GM19324 (cell line): ENCODE measurements around the gene SCN4A.

ENCODE experiments used
- ATAC-seq: cut with Tn5 transposase; IDR thresholded peaks from one replicate; pipeline ENCODE4 v1.9.1; 2021; ENCODE audit warnings: mild to moderate bottlenecking, moderate library complexity; ENCODE audit not compliant: unreplicated experiment, low FRiP score

SCN4A gene

DNA sequence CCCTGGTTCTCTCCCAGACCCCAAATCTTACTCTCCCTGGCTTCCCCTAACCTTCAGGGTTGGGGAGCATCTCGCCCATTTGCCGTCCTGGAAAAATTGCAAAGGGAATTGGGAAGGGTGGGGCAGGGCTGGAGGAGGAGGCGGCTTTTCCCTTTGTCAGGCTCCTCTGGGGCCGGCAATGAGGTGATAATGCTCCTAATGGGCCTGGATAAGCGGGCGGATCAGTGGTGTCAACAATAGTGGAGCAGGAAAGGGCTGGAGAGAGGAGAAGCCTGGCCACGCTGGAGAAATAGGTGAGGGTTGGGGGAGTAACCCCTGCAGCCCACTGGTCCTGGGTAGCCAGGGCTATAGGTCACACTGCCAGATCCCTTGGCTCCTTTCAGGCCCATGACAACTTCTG lies 12.3 kb downstream of the SCN4A start:
- no peak for ATAC-seq

DNA sequence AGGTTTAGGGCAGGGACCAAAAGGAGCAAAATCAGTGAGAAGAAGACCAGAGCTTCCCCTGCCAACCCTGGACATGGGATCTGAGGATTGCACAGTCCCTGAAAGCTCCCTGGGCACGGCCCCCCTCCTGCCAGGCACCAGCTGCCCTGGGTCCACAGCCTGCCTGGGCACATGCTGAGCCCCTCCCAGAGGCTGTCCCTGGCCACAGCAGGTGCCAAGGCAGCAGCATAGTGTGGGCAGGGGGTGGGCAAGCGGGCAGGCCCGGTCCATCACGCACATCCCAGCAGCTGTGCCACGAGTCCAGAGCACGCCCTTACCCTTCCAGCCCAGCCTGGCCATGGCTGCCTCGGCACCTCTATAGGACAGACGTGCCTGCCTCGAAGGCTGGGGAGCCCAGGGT lies 12.7 kb downstream of the SCN4A start:
- ATAC-seq, result no peak

DNA sequence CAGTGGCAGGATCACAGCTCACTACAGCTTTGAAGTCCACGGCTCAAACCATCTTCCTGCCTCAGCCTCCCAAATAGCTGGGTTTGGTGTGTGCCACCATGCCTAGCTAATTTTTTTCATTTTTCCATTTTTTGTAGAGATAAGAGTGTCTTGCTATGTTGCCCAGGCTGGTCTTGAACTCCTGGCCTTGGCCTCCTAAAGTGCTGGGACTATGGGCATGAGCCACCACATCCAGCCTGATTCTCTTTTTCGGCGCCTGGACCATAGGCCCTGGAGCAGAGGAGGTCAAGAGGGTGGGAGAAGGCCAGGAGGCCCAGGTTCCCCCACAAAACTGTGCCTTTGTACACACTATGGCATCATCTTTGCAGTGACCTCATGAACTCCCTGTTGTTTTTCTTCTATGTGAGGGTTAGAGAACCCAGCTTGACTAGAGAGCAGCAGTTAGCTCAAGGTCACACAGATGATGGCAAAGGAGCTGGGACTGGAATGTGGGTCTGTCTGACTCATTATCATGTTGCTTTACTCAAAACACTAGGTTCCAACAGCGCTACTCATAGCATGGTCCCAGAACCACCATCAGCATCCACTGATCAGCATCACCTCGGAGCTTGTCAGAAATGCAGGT lies 16.3 kb downstream of the SCN4A start:
- no peak for ATAC-seq

GRCh38 chr17:63955791-63956190 lies 16.9 kb downstream of the SCN4A start:
- ATAC-seq, result no peak

GRCh38 chr17:63955232-63955631 lies 17.5 kb downstream of the SCN4A start:
- ATAC-seq, result no peak

DNA sequence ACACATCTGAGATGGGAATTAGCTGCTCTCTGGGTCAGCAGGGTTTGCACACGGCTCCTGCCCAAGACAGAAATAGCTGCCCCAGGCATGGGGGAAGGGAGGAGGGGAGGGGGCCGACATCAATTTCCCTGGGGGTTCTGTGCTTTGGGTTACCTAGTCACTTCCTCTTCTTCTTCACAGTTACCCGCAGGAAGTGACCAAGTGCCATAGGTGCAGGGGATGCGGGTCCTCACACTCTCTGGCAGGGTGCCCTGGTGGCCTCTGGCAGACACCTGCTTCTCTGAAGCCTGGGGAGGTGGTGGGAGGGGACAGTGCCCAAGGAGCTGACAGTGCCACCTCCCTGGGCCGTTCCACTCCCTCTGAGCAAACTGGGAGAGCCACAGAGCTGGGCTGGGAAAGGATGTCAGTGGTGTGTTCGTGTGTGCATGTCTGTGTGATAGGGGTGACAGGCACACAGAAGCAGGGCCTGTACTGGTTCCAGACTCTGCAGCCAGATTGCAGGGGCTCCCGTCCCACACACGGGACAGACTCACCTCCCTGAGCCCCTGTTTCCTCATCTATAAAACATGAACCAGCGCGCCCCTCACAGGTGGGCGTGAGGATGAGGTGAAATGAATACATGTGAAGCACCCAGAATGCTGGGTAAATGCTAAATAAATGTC lies 18.2 kb downstream of the SCN4A start:
- no peak for ATAC-seq

DNA sequence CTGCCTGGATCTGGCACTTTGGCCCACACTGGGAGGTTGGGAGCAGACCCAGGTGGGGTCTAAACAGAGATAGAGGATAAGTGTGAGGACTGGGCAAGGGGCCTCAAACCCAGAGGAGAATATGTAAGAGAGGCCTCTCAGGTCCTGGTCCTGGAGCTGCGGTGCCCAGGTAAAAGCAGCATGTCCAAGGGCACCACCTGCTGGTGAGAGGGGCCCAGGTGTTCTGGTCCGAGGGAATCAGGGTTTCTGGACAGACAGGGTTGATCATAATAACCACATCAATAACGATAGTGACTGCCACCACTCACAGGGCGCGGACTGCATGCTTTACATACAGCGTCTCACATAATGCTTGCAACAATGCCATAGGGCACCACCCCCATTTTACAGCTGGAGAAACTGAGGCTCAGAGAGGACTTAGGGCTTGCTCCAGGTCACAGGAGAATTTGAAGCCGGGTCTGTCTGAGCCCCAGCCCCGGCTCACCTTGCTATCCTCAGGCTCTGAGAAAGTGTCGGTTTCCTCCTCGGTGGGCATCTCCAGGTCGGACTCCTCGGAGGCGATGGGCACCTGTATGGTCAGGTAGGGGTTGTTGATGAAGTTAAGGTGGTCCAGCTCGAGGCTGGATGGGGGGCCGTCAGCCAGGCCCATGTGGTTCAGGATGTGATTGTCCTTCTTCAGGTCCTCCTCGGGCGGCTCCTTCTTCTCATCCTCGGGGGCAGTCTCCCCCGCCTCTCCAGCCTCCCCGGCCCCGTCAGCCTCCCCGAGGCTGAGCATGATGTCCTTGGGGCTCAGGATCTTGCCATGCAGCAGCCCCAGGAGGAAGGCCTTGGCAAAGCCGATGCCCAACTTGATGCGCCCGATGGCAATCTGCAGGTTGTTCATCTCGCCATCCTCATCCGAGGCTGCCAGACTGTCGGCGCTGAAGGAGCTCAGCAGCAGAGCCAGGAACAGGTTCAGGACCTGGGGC lies 21.5 kb downstream of the SCN4A start:
- no peak for ATAC-seq

GRCh38 chr17:63949576-63950250 lies 23.0 kb downstream of the SCN4A start:
- no peak for ATAC-seq

DNA sequence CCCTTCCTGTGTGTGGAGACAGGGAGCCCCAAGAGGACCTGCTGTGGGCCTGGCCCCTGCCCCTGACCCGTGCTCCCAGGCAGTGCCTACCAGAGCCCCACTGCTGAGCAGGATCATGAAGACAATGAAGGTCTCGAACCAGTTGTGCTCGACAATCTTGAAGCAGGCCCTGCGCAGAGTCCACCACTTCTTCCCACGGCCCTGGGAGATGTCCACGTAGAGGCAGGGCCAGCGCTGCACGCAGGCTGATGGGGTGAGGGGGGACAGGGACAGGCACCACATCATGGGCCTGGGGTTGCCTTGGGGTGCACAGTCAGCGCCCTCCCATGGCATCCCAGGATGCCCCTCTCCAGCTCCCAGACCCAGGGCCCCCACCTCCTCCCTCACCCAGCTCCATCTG lies 24.2 kb downstream of the SCN4A start:
- ATAC-seq, result no peak

DNA sequence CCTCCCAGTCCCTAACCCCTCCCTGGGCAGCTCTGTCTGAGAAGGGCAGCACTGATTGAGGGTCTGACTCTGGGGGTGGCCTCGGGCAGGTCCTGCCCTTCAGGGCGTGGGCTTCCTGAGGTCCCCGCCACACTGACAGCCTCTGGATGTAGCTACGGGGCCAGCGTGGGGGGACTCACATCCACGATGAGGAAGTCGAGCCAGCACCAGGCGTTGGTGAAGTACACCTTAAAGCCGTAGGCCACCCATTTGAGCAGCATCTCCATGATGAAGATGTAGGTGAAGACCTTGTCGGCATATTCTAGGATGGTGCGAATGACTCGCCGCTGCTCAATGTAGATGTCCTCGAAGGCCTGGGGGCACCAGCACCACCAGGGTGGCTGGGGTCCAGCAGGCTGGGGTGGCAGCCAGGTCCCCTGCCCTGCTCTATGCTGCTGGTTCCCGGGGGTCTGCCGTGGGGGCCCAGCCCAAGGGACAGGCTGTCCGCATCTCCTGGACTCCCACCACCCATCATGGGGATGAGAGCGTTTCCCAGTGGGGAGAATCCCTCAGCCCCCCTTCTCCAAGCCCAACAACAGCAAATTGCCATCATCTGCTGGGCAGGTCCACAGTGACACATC lies 24.9 kb downstream of the SCN4A start:
- ATAC-seq, result no peak

GRCh38 chr17:63946440-63947363 lies 26.0 kb downstream of the SCN4A start:
- ATAC-seq, result no peak

- no peak for ATAC-seq
These were observed 26.8 kb downstream of the SCN4A start for GRCh38 chr17:63945784-63946439.

DNA sequence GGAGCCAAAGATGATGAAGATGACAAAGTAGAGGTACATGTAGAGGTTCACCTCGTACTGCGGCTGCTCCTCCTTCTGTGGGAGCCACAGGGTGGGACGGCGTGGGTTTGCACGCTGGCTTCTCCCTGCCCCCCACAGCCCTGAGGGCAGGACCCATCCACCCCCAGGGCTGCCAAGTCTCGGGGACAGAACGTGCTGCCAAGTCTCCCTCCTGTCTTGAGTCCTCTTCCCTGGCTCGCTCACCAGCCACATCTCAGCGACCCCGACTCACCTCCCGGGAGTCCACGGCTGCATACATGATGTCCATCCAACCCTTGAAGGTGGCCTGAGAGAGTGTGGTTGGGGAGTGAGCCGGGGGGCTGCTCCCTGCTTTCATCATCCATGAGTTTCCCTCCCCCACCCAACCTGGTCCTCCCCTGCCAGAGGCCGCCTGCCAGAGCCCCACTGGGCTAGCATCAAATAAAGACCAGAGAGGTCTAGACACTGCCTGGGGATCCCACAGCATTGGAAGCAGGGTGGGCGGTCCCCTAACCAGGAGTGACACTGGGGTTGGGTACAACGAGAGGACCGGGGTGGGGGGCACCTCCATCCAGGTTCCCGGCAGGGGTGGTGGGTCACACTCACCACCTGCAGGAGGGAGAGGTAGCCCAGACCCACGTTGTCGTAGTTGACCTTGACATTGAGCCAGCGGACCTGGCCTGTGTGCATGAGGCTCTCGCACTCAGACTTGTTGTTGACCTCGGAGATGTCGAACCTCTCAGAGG lies 27.8 kb downstream of the SCN4A start:
- no peak for ATAC-seq

- no peak for ATAC-seq
These were observed 29.0 kb downstream of the SCN4A start for GRCh38 chr17:63943745-63944144.

GRCh38 chr17:63942309-63942985 lies 30.3 kb downstream of the SCN4A start:
- no peak for ATAC-seq

DNA sequence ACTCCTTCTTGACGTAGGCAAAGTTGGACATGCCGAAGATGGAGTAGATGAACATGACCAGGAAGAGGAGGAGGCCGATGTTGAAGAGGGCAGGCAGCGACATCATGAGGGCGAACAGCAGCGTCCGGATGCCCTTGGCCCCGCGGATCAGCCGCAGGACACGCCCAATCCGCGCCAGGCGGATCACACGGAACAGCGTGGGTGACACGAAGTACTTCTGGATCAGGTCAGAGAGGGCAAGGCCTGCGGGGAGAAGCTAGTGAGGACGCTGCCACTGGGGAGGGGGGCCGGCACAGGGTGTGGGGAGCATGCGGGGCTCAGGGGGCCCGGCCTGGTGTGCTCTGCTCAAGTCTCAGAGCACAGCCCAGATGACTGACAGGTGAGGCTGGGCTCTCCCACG lies 31.0 kb downstream of the SCN4A start:
- ATAC-seq, result no peak

DNA sequence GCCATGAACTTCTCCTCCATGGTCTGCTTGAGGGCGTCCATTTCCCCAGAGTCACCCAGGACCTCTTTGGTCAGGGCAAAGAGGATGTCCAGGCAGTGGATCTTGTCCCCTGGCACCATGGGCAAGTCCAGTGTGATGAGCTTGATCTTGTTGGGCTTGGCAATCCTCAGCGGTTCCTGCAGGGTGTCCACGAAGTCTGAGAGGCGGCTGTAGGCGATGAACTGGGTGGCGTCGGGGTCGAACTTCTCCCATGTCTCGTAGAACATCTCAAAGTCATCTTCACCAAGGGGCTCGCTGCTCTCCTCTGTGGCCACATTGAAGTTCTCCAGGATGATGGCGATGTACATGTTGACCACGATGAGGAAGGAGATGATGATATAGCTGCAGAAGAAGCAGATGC lies 31.6 kb downstream of the SCN4A start:
- ATAC-seq, result no peak

- ATAC-seq, result no peak
These were observed 32.1 kb downstream of the SCN4A start for GRCh38 chr17:63940584-63940983.
